ENCODE results near the gene TTYH3. TPM values are rescaled to one million over a fixed set of nuclear protein-coding genes. Genes with fewer than 3 reads are reported as not detected.

Gene TTYH3
- total and polyA plus RNA-seq, 2 of the 8 experiments (the other 6 are each of a cell fraction or from before 2014, with no cell fraction given): 66.2 to 169 TPM

- TF ChIP-seq MAFK (IDR thresholded peaks at IDR 0.05; ENCODE audit: low read depth, low read length) (no peak), EGR1 (IDR thresholded peaks at IDR 0.05; ENCODE audit: borderline replicate concordance, low read depth, low read length) (no peak), TCF12 (IDR thresholded peaks at IDR 0.05; ENCODE audit: low read depth, low read length) (no peak), CHD7 (IDR thresholded peaks at IDR 0.05; ENCODE audit: insufficient replicate concordance, low read length) (no peak), JUN (IDR thresholded peaks at IDR 0.05; ENCODE audit: low read depth, low read length) (no peak), SIN3A (conservative IDR thresholded peaks at IDR 0.05 in 1 of 2, IDR thresholded peaks at IDR 0.05 in 1 of 2; ENCODE audit: low read depth in 1 of 2, low read length in 2 of 2) (no peak), KDM4A (IDR thresholded peaks at IDR 0.05; ENCODE audit: low read depth, low read length, severe bottlenecking) (no peak), SP4 (IDR thresholded peaks at IDR 0.05; ENCODE audit: low read length) (no peak)
- TF ChIP-seq, protein P1, sequence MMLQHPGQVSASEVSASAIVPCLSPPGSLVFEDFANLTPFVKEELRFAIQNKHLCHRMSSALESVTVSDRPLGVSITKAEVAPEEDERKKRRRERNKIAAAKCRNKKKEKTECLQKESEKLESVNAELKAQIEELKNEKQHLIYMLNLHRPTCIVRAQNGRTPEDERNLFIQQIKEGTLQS (IDR thresholded peaks at IDR 0.05; ENCODE audit: insufficient read depth, low read depth, low read length): no peak
Observed at GRCh38 chr7:2616387-2617324, 15.1 kb upstream of the TTYH3 start (continued).

Data from H1 (cell line).